Measurements from ENCODE around the gene SLC7A9. TPM values are rescaled to one million over a fixed set of nuclear protein-coding genes. Genes with fewer than 3 reads are reported as not detected.

SLC7A9 gene
- total RNA-seq, 4 donors from 2014 or later: 0.33 to 0.78 (median 0.52) TPM; not detected in 1

DNA sequence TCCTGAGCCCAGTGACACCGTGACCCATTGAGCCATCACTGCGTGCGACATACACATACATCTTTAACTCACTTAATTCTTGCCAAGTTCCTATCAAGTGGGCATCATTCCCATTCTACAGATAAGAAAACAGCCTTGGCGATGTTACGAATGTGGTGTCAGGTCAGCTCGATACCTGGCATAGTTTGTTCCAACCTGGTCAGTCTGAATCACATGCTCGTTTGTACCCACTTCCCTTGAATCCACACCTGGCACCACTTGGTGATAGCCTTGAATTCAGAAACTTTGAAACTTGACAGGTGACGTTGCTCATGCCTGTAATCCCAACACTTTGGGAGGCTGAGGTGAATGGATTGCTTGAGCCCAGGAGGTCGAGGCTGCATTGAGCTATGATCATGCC lies 59.1 kb downstream of the SLC7A9 start:
- WGBS: 85% methylated on average over 9 of the region's 9 CpGs
- Histone ChIP-seq H3K4me3 (no peak overlapping the region), H3K9me3 (no peaks in the 10 kb centered on the region), H3K27me3 (peaks cover 0 to 4% (median 0%) of the 10 kb centered on the region in 4 donors), H3K36me3 (no peaks in the 10 kb centered on the region), H3K4me1 (no peaks in the 10 kb centered on the region), H3K27ac (replicated peaks in 1 of 4) (no peak overlapping the region)
- TF ChIP-seq POLR2AphosphoS5 (IDR thresholded peaks at IDR 0.05): no peak
- DNase-seq (ENCODE audit: extremely low spot score): no peak
- intact Hi-C loops (cut with DNase I): no loop called here

DNA sequence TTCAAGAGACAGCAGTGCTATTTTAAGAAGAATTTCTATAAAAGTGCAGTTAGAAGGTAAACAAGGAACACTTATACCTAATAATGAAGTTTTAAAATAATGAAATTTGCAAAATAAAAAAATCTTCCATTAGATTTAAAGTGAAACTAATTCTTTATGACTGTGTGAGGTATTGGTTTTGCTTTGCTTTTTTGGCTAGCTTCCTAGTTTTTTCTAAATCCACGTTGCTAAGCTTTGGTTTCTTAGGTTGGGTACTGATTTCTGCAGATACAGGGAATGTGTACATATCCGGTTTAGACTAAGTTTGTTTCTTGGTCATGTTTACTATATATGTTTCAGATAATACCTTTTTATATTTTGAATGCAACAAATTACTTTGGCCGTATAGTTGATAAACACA lies 59.8 kb downstream of the SLC7A9 start:
- DNase-seq (ENCODE audit: extremely low spot score): no peak
- no peak for TF ChIP-seq POLR2A (IDR thresholded peaks at IDR 0.05; ENCODE audit: low read depth)
- Histone ChIP-seq H3K36me3 (no peaks in the 10 kb centered on the region), H3K4me1 (no peaks in the 10 kb centered on the region), H3K4me3 (no peak overlapping the region), H3K9me3 (no peaks in the 10 kb centered on the region), H3K27ac (replicated peaks in 1 of 4) (no peak overlapping the region), H3K27me3 (peaks cover 0 to 4% (median 0%) of the 10 kb centered on the region in 4 donors)
- intact Hi-C loops (cut with DNase I): no loop called here
- WGBS: 49% methylated on average over 3 of the region's 3 CpGs

- Histone ChIP-seq H3K36me3 (no peaks in the 10 kb centered on the region), H3K9me3 (no peaks in the 10 kb centered on the region), H3K4me3 (no peak overlapping the region), H3K27ac (replicated peaks in 1 of 4) (no peak overlapping the region), H3K4me1 (no peaks in the 10 kb centered on the region), H3K27me3 (peaks cover 0 to 4% (median 0%) of the 10 kb centered on the region in 4 donors)
- intact Hi-C loops (cut with DNase I): no loop called here
- TF ChIP-seq POLR2A (IDR thresholded peaks at IDR 0.05; ENCODE audit: low read depth) (no peak), POLR2AphosphoS5 (IDR thresholded peaks at IDR 0.05) (no peak), EP300 (IDR thresholded peaks at IDR 0.05) (no peak)
- TF ChIP-seq, protein P1, sequence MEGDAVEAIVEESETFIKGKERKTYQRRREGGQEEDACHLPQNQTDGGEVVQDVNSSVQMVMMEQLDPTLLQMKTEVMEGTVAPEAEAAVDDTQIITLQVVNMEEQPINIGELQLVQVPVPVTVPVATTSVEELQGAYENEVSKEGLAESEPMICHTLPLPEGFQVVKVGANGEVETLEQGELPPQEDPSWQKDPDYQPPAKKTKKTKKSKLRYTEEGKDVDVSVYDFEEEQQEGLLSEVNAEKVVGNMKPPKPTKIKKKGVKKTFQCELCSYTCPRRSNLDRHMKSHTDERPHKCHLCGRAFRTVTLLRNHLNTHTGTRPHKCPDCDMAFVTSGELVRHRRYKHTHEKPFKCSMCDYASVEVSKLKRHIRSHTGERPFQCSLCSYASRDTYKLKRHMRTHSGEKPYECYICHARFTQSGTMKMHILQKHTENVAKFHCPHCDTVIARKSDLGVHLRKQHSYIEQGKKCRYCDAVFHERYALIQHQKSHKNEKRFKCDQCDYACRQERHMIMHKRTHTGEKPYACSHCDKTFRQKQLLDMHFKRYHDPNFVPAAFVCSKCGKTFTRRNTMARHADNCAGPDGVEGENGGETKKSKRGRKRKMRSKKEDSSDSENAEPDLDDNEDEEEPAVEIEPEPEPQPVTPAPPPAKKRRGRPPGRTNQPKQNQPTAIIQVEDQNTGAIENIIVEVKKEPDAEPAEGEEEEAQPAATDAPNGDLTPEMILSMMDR (IDR thresholded peaks at IDR 0.05): no peak
- WGBS: 67% methylated on average over 5 of the region's 5 CpGs
- DNase-seq (ENCODE audit: extremely low spot score): no peak
Measured at GRCh38 chr19:32809254-32809653, 60.3 kb downstream of the SLC7A9 start.

DNA sequence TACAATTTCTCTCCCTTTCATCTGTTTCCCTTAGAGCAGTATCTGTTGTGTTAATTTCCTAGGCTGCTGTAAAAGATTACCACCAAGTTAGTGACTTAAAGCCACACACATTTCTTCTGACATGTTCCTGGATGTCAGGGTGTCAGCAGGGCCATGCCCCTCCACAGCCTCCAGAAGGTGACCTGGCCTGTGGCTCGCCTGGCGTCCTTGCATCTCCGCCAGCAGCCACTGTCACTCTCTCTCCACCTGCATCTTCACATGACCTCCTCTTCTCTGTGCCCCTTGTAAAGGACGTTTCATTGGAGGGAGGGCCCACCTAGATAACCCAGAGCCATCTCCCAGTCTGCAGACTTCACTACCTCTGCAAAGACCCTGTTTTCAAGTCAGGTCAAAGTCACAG lies 61.3 kb downstream of the SLC7A9 start:
- intact Hi-C loops (cut with DNase I): no loop called here
- TF ChIP-seq POLR2AphosphoS5 (IDR thresholded peaks at IDR 0.05): no peak
- TF ChIP-seq, protein P1 (IDR thresholded peaks at IDR 0.05): no peak
- TF ChIP-seq EP300 (IDR thresholded peaks at IDR 0.05): no peak
- TF ChIP-seq POLR2A (IDR thresholded peaks at IDR 0.05; ENCODE audit: low read depth): no peak
- Histone ChIP-seq H3K27ac (replicated peaks in 1 of 4) (no peak overlapping the region), H3K4me3 (no peak overlapping the region), H3K4me1 (no peaks in the 10 kb centered on the region), H3K27me3 (peaks cover 0 to 4% (median 0%) of the 10 kb centered on the region in 4 donors), H3K9me3 (no peaks in the 10 kb centered on the region), H3K36me3 (no peaks in the 10 kb centered on the region)
- DNase-seq (ENCODE audit: extremely low spot score): no peak
- 69% methylated on average over 4 of the region's 4 CpGs for WGBS

GRCh38 chr19:32802840-32803239 lies 66.7 kb downstream of the SLC7A9 start:
- Histone ChIP-seq H3K27ac (replicated peaks in 1 of 4) (no peak overlapping the region), H3K36me3 (no peaks in the 10 kb centered on the region), H3K4me1 (no peaks in the 10 kb centered on the region), H3K9me3 (no peaks in the 10 kb centered on the region), H3K27me3 (no peaks in the 10 kb centered on the region), H3K4me3 (no peak overlapping the region)
- TF ChIP-seq EP300 (IDR thresholded peaks at IDR 0.05): no peak
- TF ChIP-seq, protein P1 (IDR thresholded peaks at IDR 0.05): no peak
- no peak for TF ChIP-seq POLR2A (IDR thresholded peaks at IDR 0.05; ENCODE audit: low read depth)
- no peak for TF ChIP-seq POLR2AphosphoS5 (IDR thresholded peaks at IDR 0.05)
- DNase-seq (ENCODE audit: extremely low spot score): no peak
- WGBS: 93% methylated on average over 12 of the region's 12 CpGs
- intact Hi-C loops (cut with DNase I): no loop called here

GRCh38 chr19:32800754-32801153 lies 68.8 kb downstream of the SLC7A9 start:
- H3K9me3 ChIP-seq: no peaks in the 10 kb centered on the region
- H3K36me3 ChIP-seq: no peaks in the 10 kb centered on the region
- TF ChIP-seq, protein P1 (IDR thresholded peaks at IDR 0.05): no peak
- no peak overlapping the region for H3K4me3 ChIP-seq
- intact Hi-C loops (cut with DNase I): no loop called here
- no peaks in the 10 kb centered on the region for H3K27me3 ChIP-seq
- H3K27ac ChIP-seq (replicated peaks in 1 of 4): no peak overlapping the region
- 35% methylated on average over 4 of the region's 4 CpGs for WGBS
- no peaks in the 10 kb centered on the region for H3K4me1 ChIP-seq
- no peak for DNase-seq (ENCODE audit: extremely low spot score)

All from esophagus muscularis mucosa (tissue), 4 donors.